HG02678 (cell line): ENCODE results near the gene CNTNAP2.

Experiments used
- ATAC-seq: cut with Tn5 transposase; IDR thresholded peaks from one replicate; pipeline ENCODE4 v1.9.1; 2021; ENCODE audit warnings: mild to moderate bottlenecking, moderate library complexity; ENCODE audit not compliant: unreplicated experiment

The CNTNAP2 gene

DNA sequence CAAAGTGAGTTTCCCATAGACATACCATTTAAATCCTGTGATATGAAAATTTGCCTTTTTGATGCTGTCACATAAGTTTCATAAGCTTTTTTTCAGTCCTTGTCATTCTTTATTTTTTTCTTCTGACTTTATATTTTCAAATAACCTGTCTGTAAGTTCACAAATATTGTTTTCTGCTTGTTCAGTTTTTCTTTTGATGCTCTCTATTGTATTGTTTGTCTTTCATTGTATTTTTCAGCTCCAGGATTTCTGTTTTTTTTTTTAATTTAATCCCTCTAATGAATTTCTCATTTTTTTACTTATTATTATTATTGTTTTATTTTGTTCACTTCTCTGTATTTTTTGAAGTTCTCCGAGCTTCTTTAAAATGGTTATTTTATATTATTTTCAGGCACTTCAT, 623.4 kb downstream of the CNTNAP2 start:
- no peak for ATAC-seq

DNA sequence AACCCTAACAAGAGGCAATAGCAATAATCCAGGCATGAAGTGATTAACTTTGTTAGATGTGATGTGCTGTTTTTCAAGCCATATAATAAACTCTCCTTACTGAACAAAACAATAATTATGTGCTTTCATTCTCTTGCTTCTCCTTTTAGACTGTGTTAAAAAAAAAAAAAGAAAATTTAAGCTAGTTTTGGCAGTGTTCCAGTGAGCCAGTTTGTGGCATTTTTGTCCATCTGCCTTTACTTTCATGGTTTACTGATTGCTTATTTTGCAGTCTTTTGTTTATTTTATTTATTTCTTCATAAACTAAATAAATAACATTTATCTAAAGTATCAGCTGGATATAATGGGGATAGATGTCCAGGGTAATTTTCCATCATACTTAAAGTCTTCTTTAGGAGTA, 625.3 kb downstream of the CNTNAP2 start:
- ATAC-seq = no peak

DNA sequence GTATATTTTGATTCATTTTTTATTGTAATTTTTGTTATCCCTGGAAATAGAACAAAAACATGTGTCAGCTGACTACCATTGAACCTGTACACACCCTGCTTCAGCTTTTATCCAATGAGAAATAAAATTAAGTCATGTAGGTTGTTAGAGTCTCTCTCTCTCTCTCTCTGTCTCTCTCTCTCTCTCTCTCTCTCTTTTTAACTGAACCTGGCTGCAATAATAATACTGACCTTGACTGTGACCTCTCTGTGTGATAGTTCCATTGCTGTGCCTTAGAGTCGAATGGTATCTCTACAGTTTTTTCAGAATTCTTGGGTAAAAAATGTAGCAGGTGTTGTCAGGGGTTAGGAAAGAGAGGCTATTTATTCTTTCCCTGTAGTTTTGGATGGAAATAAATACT, 637.8 kb downstream of the CNTNAP2 start:
- no peak for ATAC-seq

DNA sequence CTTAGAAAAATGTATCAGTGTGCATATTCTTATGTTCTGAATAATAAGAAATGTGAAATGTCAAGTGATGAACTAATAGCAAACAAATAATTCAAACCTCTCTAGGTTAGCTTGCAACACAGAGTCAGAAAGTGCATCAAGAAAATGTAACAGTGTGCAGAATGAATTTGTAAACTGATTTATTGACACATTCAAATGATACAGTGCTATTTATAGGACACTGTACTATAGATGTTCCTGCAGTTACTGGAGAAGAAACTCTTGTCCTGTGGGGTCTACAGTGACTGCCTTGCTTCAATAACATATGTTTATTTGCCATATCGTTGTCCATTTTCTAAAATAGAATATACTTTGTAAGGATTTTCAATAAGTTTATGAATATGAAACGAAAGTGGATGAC, 639.0 kb downstream of the CNTNAP2 start:
- ATAC-seq = no peak

DNA sequence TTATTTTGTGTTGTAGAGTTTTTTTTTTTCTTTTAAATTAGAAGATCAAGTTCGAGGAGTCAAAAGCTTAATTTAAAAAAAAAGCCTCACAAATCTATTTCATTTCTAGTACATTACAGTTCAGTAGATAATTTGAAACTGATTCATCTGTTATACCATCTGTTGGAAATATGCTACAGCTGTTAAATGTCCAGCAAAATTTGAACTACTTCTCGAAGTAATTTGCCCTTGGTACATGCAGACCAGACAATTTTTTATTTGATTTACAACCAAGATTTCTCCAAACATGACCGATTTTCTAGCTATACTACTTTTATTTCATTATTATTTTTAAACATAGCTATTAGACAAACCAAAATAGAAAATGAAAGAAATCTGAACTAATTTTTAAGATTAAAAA, 647.9 kb downstream of the CNTNAP2 start:
- no peak for ATAC-seq

DNA sequence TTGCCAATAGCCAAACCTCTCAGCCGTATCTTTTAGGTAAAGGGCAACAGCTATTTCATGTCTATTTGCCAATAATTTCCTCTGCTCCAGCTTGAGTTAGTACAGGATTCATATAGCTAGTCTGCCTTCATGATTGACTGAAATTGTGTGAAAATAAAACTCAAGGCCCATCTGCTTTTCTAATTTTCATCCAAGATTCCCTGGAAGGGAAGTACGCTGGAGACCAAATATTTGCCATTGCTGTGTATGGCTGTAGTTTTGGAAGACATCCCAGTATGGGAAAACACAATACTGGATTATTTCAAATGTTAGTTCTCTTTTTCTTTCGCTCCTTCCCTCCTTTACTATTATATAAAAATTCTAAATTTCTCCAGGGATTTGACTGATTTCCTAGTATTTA, 652.4 kb downstream of the CNTNAP2 start:
- no peak for ATAC-seq

DNA sequence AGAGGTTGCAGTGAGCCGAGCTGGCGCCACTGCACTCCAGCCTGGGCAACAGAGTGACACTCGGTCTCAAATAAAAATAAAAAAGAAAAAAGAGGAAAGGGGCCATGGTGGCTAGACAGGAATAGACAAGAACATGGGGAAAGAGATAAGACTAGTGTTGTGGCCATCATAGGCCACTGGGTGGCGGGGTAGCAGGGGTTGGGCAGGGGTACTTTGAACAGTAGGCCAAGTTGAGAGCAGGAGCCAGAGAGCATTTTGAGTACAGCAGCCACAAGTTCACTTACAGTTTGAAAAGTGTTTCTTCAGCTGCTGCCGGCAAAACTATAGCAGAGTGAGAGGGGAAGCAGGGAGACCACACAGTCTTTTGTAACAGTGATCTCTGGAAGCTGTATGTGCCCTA, 656.0 kb downstream of the CNTNAP2 start:
- ATAC-seq = no peak

DNA sequence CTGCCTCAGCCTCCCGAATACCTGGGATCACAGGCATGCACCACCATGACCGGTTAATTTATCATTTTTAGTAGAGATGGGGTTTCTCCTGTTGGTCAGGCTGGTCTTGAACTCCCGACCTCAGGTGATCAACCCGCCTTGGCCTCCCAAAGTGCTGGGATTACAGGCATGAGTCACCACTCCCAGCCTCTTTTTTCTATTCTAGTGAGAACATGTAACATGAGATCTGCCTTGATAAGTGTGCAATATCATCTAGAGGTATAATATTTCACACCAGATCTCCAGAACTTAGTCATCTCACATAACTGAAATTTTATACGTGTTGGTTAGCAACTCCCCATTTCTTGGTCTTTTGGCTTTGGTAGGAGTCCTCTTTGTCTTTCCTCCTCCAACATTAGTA, 656.9 kb downstream of the CNTNAP2 start:
- ATAC-seq = no peak

DNA sequence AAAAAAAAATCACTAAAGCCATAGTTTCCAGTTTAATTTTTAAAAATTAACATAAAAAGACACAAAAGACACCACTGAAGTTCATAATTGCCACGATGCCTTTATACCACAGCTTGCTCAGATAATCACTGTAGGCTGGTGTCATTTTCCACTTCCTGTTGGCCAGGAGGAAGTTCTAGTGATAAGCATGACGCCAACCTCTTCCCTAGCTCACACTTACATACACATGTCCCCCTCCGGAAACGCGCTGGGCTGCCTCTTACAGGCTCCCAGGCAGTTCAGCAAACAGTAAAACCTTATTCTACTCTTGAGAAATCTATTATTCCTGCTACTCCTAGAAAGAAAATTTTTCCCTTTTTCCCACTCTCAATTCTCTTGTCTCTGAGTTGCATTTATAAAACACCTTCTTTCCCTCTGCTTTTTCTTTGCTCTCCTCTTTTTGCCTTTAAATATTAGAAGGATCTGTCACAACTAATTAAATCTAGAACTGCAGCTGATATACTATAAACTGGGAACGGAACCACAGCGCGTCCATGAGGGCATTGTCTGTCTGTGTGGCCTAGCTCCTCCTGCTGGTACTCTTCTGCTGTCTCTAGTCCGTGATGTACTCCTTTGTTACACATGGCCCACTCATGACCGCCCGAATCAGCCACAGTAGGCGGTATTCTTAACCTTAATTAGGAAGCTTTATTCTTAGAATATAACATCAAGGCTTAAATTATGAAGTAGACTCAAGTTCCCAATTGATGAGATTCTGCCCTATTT, 664.9 kb downstream of the CNTNAP2 start:
- no peak for ATAC-seq

DNA sequence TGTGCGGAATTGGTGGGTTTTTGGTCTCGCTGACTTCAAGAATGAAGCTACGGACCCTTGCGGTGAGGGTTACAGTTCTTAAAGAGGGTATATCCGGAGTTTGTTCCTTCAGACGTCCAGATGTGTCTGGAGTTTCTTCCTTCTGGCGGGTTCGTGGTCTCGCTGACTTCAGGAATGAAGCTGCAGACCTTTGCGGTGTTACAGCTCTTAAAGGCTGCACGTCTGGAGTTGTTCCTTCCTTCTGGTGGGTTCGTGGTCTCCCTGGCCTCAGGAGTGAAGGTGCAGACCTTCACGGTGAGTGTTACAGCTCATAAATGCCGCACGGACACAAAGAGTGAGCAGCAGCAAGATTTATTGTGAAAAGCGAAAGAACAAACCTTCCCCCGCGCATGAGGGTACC, 670.7 kb downstream of the CNTNAP2 start:
- ATAC-seq = no peak

DNA sequence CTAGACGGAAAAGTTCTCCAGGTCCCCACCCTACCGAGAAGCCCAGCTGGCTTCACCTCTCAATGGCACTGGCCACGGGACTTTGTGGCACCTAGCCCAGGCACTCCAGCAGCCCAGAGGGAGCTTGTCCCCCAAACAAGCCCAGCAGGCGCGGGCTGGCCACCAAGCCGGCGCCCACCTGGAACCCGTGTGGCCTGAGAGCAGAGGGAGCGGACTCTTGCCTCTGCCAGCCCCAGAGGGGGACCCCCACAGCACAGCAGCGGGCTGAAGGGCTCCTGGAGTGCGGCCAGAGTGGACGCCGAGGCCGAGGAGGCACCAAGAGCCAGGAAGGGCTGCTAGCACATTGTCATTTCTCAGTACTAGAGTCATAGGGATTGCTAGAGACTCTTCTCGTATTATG, 671.4 kb downstream of the CNTNAP2 start:
- no peak for ATAC-seq

DNA sequence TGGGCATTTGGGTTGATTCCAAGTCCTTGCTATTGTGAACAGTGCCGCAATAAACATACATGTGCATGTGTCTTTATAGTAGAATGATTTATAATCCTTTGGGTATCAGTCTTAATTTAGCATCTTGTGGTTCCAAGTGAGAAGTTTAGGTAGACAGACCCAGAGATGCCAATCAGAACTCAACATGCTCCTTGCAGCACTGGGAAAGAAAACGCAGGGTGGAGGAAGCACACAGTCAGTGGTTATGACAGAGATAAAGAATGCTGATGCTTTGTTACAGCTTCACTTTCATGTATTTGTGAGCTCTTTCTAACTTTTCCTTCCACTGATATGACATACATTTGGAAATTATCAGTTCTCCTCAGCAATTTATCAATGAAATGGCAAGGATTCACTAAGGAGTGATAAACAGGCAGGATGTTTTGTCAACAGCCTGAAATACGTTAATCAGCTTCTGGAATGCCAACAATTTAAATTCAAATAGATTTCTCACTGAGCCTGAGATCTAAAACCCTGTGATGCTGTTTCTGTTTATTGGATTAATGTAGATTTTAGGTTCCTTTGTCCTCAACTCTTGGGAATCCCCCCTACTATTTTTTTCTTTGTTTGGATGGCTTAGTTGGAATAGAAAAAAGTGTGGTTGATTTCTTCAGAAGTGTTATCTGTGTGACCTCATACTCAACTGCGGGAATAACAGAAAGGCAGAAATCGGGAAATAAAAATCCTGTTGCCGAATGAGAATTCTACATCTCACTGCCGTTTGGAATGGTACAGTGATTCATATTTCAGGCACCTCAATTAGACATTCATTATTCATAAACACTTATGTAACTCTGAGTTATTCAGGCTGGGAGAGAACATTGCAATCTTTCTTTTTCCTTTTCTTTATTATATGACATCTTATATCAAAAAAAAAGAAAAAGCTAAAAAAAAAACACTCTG, 675.0 kb downstream of the CNTNAP2 start:
- ATAC-seq = no peak

DNA sequence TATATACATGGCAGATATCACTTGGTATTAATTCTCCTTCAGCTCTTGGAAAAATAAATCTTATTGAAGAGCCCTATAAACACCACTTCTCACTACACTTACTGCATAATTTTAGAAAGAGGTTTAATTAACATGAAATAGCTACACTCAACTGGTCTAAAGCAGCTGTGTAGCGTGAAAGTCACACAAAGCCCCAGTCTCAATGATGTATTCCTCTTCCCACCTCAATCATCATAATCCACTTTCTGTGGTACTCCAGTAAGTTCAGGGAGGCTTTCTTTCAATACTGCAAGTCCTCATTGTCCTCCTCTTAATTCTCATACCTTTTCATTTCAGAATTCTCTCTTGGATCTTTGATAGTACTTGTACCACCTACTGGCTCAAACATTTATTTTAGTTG, 688.0 kb downstream of the CNTNAP2 start:
- ATAC-seq = no peak

DNA sequence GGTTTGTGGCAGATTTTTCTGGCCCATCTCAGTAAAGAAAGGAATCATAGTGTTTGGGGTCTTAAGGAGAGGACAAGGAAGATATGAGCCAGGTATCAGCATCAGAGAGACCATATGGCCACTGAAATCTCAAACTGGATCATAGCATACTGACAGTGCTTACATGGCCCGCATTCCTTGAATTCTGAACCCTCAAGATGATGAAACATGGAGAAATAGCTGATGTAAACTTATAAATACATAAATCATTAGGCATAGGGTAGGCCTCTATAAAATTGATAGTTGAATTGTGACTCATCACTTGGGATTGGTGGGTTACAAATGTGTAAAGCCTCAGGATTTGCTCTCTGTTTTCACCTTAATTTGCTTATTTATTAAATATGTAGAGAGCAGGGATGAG, 688.5 kb downstream of the CNTNAP2 start:
- ATAC-seq = no peak

DNA sequence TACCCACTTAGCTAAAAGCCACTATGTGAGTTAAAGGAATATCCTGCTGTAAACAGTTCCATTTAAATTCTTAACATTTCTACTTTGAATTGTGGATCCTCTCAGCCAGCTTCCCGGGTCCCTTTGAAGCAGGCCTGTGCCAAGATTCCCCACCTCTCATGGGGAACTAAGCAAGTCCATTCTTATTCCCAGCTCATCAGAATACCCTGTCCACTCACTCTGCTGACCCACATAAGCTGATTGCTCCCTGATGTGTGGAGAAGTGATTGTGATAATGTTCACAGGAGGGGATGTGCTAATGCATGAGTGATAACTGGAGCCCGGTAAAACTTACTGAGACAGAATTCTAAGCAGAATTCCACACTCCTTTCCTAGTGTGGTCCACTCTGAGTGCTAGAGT, 709.7 kb downstream of the CNTNAP2 start:
- no peak for ATAC-seq

DNA sequence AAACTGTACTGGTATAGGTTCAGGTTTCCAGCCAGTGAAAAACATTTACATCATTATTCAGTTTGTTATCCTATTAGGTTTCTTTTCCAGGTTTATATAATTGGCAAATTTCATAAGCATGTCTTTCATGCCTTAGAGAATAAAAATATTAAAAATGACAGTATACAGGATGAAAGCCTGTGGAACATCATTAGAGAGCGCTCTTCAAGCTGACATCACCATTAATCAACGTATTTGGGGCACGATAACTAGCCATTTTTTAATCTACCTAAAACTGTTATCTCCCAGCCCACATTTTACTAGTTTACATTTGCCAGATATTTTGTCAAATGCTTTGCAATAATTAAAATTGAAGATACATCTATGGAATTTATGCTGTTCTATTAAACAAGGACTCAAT, 714.1 kb downstream of the CNTNAP2 start:
- ATAC-seq = no peak

DNA sequence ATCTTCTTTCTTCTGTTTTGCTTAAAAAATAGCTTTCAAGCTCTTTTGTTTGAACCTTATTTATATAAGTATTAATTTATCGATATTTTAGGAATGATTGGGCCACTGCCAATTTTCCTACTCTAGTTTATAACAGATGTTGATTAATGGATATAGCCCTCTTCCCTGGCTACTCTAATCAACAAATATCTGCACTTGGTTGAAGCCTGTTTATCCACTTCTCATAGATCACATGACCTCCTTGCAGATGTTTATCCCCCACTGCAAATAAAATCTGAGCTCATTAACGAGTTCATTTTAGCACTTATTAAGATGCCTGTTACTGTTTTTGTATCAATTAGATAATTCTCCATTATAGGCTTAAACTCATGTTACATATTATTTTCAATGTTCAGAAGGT, 715.3 kb downstream of the CNTNAP2 start:
- no peak for ATAC-seq

DNA sequence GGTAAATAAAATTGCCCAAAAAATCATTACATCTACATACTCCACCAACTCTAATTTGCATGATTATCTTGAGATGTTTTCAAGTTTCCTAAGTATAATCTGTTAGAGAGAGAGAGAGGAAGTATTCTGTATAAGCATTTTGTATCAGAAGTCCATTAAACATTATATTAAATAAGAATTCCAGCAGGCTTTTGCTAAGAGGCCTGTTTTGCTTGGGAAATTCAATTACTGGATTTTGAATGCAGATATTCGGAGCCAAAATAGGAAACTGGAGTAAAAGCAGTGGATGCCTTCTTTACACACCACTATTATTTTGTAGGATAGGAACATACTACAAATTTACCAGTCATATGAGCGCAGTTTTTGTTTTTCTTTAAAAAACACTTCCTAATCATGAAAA, 727.8 kb downstream of the CNTNAP2 start:
- no peak for ATAC-seq

DNA sequence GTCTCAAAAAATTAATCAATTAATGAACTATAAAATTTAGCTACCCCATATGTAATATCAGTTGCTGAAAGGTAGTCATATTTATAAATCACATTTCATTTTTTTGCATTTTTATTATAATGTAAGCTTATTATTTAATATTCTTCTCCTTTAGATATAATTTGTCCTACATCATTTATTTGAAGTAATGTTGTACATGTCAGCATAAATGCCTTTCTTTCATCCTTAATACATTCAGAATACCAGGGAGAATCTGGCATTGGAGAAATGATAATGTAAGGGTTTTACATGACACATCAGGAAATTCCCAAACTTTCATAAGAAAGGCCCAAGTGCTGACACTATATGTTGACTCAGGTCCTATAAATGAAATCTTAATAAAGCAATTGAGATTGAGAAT, 742.1 kb downstream of the CNTNAP2 start:
- ATAC-seq = no peak

DNA sequence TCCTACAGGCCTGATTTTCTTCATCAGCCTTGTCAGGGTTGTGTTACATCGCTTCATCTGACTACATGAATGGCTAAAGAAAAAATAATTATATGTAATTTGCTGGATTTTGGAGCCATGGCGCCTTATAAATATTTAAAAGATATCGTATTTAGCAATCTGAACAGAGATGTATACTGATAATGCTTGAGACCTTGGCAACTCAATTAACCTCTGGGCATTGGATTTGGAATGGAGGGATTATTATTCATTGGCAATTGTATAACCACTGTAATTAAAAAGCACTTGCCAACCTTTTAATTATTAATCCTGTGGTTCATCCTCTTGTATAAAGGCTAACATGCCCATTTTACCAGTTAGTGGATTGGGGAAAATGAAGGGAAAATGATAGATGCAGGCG, 745.1 kb downstream of the CNTNAP2 start:
- ATAC-seq = no peak

DNA sequence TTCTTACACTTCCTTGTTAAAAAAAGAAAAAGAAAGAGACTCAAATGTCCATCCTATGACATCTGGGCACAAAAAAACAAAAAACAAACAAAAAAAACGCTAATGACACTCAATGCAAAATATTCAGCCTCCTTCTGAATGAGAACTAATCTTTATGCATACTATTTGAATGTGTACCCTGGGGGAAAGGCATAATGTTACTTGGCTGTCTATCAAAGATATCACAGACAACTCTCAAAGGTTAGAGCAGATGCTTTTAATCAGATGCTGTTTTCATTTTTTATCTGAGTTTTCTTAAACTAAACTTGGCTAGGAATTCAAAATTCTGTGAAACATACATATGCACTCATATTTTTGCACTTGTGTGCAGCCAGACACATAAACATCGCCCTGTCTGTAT, 745.8 kb downstream of the CNTNAP2 start:
- ATAC-seq = no peak

DNA sequence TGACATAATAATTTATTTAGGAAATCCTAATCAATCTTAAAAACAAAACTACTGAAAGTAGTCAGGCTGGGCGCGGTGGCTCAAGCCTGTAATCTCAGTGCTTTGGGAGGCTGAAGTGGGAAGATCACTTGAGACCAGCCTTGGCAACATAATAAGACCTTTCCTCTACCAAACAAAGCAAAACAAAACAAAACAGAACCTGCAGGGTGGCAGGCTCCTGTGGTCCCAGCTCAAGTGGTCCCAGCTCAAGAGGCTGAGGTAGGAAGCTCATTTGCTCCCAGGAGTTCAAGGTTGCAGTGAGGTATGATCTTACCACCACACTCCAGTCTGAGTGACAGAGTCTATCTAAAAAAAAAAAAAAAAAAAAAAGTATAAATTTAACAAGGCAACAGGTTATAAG, 748.0 kb downstream of the CNTNAP2 start:
- no peak for ATAC-seq
